Keratinocyte (primary cell): ENCODE measurements around the gene ZNG1F. TPM values are rescaled to one million over a fixed set of nuclear protein-coding genes. Genes with fewer than 3 reads are reported as not detected.
"Not testable (repeated sequence)": the region's sequence is repeated elsewhere in the genome, so short reads cannot be mapped to it uniquely, and the experiment has no call there.

Source experiments
- DNase-seq: peaks from one replicate; pipeline ENCODE4 v3.0.0-alpha.2; 2011; ENCODE audit warnings: low read depth, missing footprints, low spot score
- FAIRE-seq: peaks from 2 replicates; lab custom pipeline; 2011; peaks lifted over from hg19 to GRCh38; lab: Jason Lieb, UNC
- H2AFZ ChIP-seq: 2 replicates; pipeline ENCODE4 v1.6.0; 2012; ENCODE audit warnings: low read length, control low read depth, inconsistent platforms; ENCODE audit not compliant: control insufficient read depth
- H3K27ac ChIP-seq: 2 replicates; pipeline ENCODE4 v1.5.1; 2011; ENCODE audit warnings: low read length; ENCODE audit not compliant: control insufficient read depth, insufficient read depth
- H3K27me3 ChIP-seq: 3 replicates; pipeline ENCODE4 v1.6.0; 2011; ENCODE audit warnings: low read length; ENCODE audit not compliant: control insufficient read depth, insufficient read depth; ENCODE audit errors: extremely low read depth
- H3K36me3 ChIP-seq, 2 experiments: 2 replicates in 1 of 2; 3 replicates in 1 of 2; pipeline ENCODE4 v1.5.1; 2011; ENCODE audit warnings: low read length in 2 of 2, mild to moderate bottlenecking in 1 of 2; ENCODE audit not compliant: control insufficient read depth in 2 of 2, insufficient read depth in 2 of 2; ENCODE audit errors: extremely low read depth in 1 of 2
- H3K4me1 ChIP-seq: 3 replicates; pipeline ENCODE4 v1.5.1; 2011; ENCODE audit warnings: low read length; ENCODE audit not compliant: control insufficient read depth, insufficient read depth; ENCODE audit errors: extremely low read depth
- H3K4me2 ChIP-seq: 3 replicates; pipeline ENCODE4 v1.6.0; 2011; ENCODE audit warnings: low read depth, low read length; ENCODE audit not compliant: control insufficient read depth, insufficient read depth; ENCODE audit errors: extremely low read depth
- H3K4me3 ChIP-seq, 3 experiments: fragments of 200-600 bp in 1 of 3; sonication (generic) in 1 of 3; 2 replicates in 2 of 3; 3 replicates in 1 of 3; pipeline ENCODE4 v1.5.1; 2011 to 2016; ENCODE audit warnings: low read length in 3 of 3, mild to moderate bottlenecking in 3 of 3, control low read depth in 2 of 3, inconsistent platforms in 1 of 3, low read depth in 1 of 3, mixed read lengths in 1 of 3, mixed run types in 1 of 3, moderate library complexity in 1 of 3; ENCODE audit not compliant: control insufficient read depth in 2 of 3, insufficient read depth in 2 of 3; ENCODE audit errors: extremely low read depth in 1 of 3
- H3K79me2 ChIP-seq: 2 replicates; pipeline ENCODE4 v1.6.0; 2012; ENCODE audit warnings: low read length; ENCODE audit not compliant: control insufficient read depth, insufficient read depth
- H3K9ac ChIP-seq: 3 replicates; pipeline ENCODE4 v1.6.0; 2011; ENCODE audit warnings: low read length; ENCODE audit not compliant: control insufficient read depth, insufficient read depth; ENCODE audit errors: extremely low read depth
- H3K9me1 ChIP-seq: 3 replicates; pipeline ENCODE4 v1.6.0; 2011; ENCODE audit warnings: low read length; ENCODE audit not compliant: control insufficient read depth, insufficient read depth; ENCODE audit errors: extremely low read depth
- H3K9me3 ChIP-seq: 2 replicates; pipeline ENCODE4 v1.5.1; 2012; ENCODE audit warnings: low read depth, low read length; ENCODE audit not compliant: control insufficient read depth
- H4K20me1 ChIP-seq: 3 replicates; pipeline ENCODE4 v1.6.0; 2011; ENCODE audit warnings: low read length; ENCODE audit not compliant: control insufficient read depth, insufficient read depth; ENCODE audit errors: extremely low read depth
- dilution Hi-C: fragments of 300-500 bp; cut with MboI; formaldehyde crosslinking; loops from one replicate; pipeline ENCODE4 v1.7.0; 2020; ENCODE audit warnings: low sequenced_read_pairs; ENCODE audit not compliant: extremely low pct_ligation_motif_present
- polyA plus RNA-seq, 5 experiments: library from polyadenylated mRNA; depleted of rRNA in 3 of 5; stranded (reverse) in 3 of 5; stranded (forward) in 1 of 5; unstranded in 1 of 5; fragments of >200 nt; gene quantifications; 1 replicate in 1 of 5; 2 replicates in 3 of 5; 3 replicates in 1 of 5; pipeline versions ENCODE4 v1.2.1 to v1.2.3, GENCODE V29; 2011 to 2012; ENCODE audit warnings: missing spikeins in 2 of 5, low read depth in 1 of 5, low replicate concordance in 1 of 5

ZNG1F gene
- polyA plus RNA-seq, 1 donor (not counting 4 experiments of a cell fraction or from before 2014, with no cell fraction given) = 18.4 TPM

DNA sequence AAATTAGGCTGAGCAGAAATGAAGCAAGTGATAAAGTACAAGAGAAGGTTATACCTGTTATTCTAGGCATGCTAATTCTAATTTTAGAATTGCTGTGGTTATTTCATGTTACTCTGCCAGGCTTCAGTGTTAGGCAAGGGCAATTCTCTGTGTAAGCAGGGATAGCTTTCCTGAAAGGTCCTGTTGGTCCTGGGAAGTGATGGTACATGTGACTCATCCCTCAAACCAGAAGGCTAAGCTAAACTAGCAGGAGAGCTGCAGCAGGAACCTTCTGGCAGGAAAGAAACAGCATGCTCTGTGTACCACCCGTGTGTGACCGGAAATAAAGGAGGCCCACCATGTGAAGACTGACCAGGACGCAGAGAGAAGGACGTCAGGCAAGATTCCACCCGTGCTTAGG, 69.4 kb downstream of the ZNG1F start:
- H2AFZ ChIP-seq, FAIRE-seq, H4K20me1 ChIP-seq, DNase-seq, H3K4me1 ChIP-seq, H3K36me3 ChIP-seq, H3K9me1 ChIP-seq, H3K9me3 ChIP-seq, H3K27ac ChIP-seq, H3K4me3 ChIP-seq, H3K79me2 ChIP-seq, H3K27me3 ChIP-seq, H3K9ac ChIP-seq, H3K4me2 ChIP-seq, dilution Hi-C loops: not testable (repeated sequence)

DNA sequence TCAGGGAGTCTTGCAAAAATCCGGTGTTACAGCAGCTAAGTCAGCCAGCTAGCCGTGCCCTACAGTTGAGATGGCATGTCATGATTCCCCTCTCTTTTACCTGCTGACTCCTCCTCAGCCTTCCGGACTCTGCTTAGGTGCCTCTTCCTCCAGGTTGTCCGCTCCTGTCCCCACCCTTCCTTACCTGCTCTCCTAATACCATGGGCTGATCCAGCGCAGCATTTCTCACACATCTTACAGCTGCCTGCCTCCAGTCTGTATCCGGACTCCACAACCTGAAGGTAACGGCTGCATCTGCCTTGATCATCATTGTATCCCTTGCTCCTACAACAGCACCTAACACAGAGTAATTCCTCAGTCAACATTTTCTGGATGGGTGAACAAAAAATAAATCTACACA, 69.8 kb downstream of the ZNG1F start:
- H2AFZ ChIP-seq, H3K4me1 ChIP-seq, H3K36me3 ChIP-seq, H3K4me3 ChIP-seq, H3K9me3 ChIP-seq, DNase-seq, H4K20me1 ChIP-seq, H3K9ac ChIP-seq, dilution Hi-C loops, H3K27me3 ChIP-seq, H3K27ac ChIP-seq, H3K4me2 ChIP-seq, FAIRE-seq, H3K9me1 ChIP-seq, H3K79me2 ChIP-seq: not testable (repeated sequence)

DNA sequence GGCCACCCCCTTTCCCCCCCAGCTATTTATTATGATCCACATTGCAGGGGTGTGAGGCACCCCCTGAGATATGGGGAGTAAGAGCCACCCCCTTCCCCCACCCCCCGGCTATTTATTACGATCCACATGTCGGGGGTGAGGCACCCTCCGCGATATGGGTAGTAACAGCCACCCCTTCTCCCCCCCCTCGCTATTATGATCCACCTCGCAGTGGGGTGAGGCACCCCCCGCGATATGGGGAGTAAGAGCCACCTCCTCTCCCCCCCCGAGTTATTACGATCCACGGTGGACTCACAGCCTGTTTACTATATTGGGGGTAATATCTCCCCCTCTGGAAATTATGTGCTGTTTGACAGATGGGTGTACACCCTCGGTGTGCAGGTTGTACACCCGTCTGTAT, 75.8 kb downstream of the ZNG1F start:
- H3K4me2 ChIP-seq, H3K27ac ChIP-seq, FAIRE-seq, H3K27me3 ChIP-seq, H3K4me3 ChIP-seq, H3K9me3 ChIP-seq, H3K9ac ChIP-seq, H3K9me1 ChIP-seq, H3K36me3 ChIP-seq, H2AFZ ChIP-seq, H3K79me2 ChIP-seq, dilution Hi-C loops, H3K4me1 ChIP-seq, H4K20me1 ChIP-seq, DNase-seq: not testable (repeated sequence)

DNA sequence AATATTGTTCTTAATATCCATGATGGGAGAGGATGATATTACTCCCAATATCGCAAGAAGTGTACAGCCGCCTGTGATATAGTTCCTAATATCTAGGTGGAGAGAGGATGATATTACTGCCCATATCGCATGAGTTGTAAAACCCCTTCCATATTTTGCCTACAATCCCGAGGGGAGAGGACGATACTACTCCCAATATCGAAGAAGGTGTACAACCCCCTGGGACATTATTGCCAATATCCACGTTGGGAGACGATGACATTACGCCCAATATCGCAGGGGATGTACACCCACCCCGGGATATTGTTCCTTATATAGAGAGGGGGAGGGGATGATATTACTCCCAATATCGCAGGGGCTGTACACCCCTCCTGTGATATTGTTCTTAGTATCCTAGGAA, 77.7 kb downstream of the ZNG1F start:
- H3K27me3 ChIP-seq, H3K36me3 ChIP-seq, H3K79me2 ChIP-seq, H3K9ac ChIP-seq, H2AFZ ChIP-seq, H3K4me3 ChIP-seq, H4K20me1 ChIP-seq, H3K4me1 ChIP-seq, DNase-seq, FAIRE-seq, H3K27ac ChIP-seq, dilution Hi-C loops, H3K4me2 ChIP-seq, H3K9me1 ChIP-seq, H3K9me3 ChIP-seq: not testable (repeated sequence)

DNA sequence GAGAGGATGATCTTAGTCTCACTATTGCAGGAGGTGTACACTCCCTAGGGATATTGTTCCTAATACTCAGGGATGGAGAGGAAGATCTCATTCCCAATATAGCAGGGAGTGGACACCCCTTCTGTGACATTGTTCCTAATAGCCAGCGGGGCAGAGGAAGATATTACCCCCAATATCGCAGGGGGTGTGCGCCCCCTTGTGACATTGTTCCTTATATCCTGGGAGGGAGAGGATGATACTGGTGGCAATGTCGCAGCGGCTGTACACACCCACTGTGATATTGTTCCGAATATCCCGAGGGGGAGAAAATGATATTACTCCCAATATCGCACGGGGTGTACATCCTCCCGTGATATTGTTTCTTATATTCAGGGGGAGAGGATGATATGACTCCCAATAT, 78.2 kb downstream of the ZNG1F start:
- H3K4me3 ChIP-seq, H3K9me1 ChIP-seq, H3K4me2 ChIP-seq, H3K9ac ChIP-seq, DNase-seq, H3K9me3 ChIP-seq, H3K27ac ChIP-seq, H3K27me3 ChIP-seq, H3K36me3 ChIP-seq, H3K4me1 ChIP-seq, FAIRE-seq, H3K79me2 ChIP-seq, H2AFZ ChIP-seq, H4K20me1 ChIP-seq, dilution Hi-C loops: not testable (repeated sequence)
